Tibial nerve (tissue), 4 donors: ENCODE measurements around the gene TRIM56. TPM values are rescaled to one million over a fixed set of nuclear protein-coding genes. Genes with fewer than 3 reads are reported as not detected.
"Not testable (repeated sequence)": the region's sequence is repeated elsewhere in the genome, so short reads cannot be mapped to it uniquely, and the experiment has no call there.

Experiments
- DNase-seq, 2 donors: peaks; one replicate each; pipeline ENCODE4 v3.0.0-alpha.2; 2019; ENCODE audit warnings: low spot score in 2 of 2
- H3K27ac ChIP-seq, 4 donors: fragments of 200-600 bp; sonication (generic) in 3 of 4; one replicate each; pipeline ENCODE4 v1.5.1; 2017 to 2019; ENCODE audit warnings: mild to moderate bottlenecking in 1 of 4
- H3K27me3 ChIP-seq, 2 donors: fragments of 200-600 bp; sonication (generic) in 1 of 2; one replicate each; pipeline versions ENCODE4 v1.5.1 to v1.6.0; 2017 to 2019
- H3K36me3 ChIP-seq, 3 donors: fragments of 200-600 bp; sonication (generic); one replicate each; pipeline ENCODE4 v1.5.1; 2018 to 2019
- H3K4me1 ChIP-seq, 4 donors: fragments of 200-600 bp; sonication (generic) in 3 of 4; one replicate each; pipeline ENCODE4 v1.5.1; 2017 to 2019
- H3K4me3 ChIP-seq, 4 donors: fragments of 200-600 bp; sonication (generic) in 3 of 4; one replicate each; pipeline ENCODE4 v1.5.1; 2017 to 2019; ENCODE audit warnings: mild to moderate bottlenecking in 1 of 4, moderate library complexity in 1 of 4
- H3K9me3 ChIP-seq, 4 donors: fragments of 200-600 bp; sonication (generic) in 3 of 4; one replicate each; pipeline ENCODE4 v1.5.1; 2017 to 2019
- EP300 ChIP-seq, 2 donors: sonication (generic); formaldehyde crosslinking; IDR thresholded peaks; one replicate each; pipeline ENCODE4 v1.6.1; 2017; ENCODE audit warnings: antibody characterized with exemption in 2 of 2, mild to moderate bottlenecking in 1 of 2
- POLR2A ChIP-seq, 2 donors: fragments of 450-650 bp; IDR thresholded peaks; one replicate each; pipeline ENCODE4 v1.6.1; 2017; ENCODE audit warnings: antibody characterized with exemption in 2 of 2, mild to moderate bottlenecking in 2 of 2, moderate library complexity in 2 of 2
- WGBS, 2 donors: methylation state at CpG; one replicate each; pipeline ENCODE4 v1.1.5; 2018; 5-methylcytosine and 5-hydroxymethylcytosine counted together
- total RNA-seq, 4 donors: library from RNA; depleted of rRNA; stranded (reverse); fragments of >200 nt; gene quantifications; one replicate each; pipeline ENCODE4 v1.1.0, GENCODE V29; 2016
- TF ChIP-seq, protein P1 (sequence below), 5 experiments: fragments of 200-600 bp in 3 of 5; fragments of 450-650 bp in 2 of 5; sonication (generic) in 3 of 5; IDR thresholded peaks; one replicate each; pipeline ENCODE4 v1.5.1; 2016 to 2019; ENCODE audit warnings: antibody characterized with exemption in 5 of 5, mild to moderate bottlenecking in 3 of 5, moderate library complexity in 2 of 5

Gene TRIM56
- total RNA-seq, 4 donors from 2014 or later, result 18.6 to 32.4 (median 29.5) TPM

DNA sequence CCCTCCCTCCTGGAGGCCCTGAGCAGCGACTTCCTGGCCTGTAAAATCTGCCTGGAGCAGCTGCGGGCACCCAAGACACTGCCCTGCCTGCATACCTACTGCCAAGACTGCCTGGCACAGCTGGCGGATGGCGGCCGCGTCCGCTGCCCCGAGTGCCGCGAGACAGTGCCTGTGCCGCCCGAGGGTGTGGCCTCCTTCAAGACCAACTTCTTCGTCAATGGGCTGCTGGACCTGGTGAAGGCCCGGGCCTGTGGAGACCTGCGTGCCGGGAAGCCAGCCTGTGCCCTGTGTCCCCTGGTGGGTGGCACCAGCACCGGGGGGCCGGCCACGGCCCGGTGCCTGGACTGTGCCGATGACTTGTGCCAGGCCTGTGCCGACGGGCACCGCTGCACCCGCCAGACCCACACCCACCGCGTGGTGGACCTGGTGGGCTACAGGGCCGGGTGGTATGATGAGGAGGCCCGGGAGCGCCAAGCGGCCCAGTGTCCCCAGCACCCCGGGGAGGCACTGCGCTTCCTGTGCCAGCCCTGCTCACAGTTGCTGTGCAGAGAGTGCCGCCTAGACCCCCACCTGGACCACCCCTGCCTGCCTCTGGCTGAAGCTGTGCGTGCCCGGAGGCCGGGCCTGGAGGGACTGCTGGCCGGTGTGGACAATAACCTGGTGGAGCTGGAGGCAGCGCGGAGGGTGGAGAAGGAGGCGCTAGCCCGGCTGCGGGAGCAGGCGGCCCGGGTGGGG, 2.2 kb downstream of the TRIM56 start:
- H3K27ac ChIP-seq, result no peak overlapping the region
- WGBS, 2 donors, result 95 to 96% methylated on average over 16 to 30 of the region's 45 CpGs
- H3K4me3 ChIP-seq, result no peak overlapping the region
- DNase-seq, result no peak
- peaks cover 0 to 39% (median 10%) of the 10 kb centered on the region in 4 donors for H3K4me1 ChIP-seq
- no peaks in the 10 kb centered on the region for H3K27me3 ChIP-seq
- TF ChIP-seq, protein P1, sequence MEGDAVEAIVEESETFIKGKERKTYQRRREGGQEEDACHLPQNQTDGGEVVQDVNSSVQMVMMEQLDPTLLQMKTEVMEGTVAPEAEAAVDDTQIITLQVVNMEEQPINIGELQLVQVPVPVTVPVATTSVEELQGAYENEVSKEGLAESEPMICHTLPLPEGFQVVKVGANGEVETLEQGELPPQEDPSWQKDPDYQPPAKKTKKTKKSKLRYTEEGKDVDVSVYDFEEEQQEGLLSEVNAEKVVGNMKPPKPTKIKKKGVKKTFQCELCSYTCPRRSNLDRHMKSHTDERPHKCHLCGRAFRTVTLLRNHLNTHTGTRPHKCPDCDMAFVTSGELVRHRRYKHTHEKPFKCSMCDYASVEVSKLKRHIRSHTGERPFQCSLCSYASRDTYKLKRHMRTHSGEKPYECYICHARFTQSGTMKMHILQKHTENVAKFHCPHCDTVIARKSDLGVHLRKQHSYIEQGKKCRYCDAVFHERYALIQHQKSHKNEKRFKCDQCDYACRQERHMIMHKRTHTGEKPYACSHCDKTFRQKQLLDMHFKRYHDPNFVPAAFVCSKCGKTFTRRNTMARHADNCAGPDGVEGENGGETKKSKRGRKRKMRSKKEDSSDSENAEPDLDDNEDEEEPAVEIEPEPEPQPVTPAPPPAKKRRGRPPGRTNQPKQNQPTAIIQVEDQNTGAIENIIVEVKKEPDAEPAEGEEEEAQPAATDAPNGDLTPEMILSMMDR (IDR thresholded peaks at IDR 0.05), result no peak
- TF ChIP-seq EP300 (IDR thresholded peaks at IDR 0.05), result no peak
- no peak for TF ChIP-seq POLR2A (IDR thresholded peaks at IDR 0.05)
- H3K36me3 ChIP-seq, result peaks cover 0 to 57% (median 22%) of the 10 kb centered on the region in 3 donors
- no peaks in the 10 kb centered on the region for H3K9me3 ChIP-seq

DNA sequence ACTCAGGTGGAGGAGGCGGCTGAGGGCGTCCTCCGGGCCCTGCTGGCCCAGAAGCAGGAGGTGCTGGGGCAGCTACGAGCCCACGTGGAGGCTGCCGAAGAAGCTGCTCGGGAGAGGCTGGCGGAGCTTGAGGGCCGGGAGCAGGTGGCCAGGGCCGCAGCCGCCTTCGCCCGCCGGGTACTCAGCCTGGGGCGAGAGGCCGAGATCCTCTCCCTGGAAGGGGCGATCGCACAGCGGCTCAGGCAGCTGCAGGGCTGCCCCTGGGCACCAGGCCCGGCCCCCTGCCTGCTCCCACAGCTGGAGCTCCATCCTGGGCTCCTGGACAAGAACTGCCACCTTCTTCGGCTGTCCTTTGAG, 2.8 kb downstream of the TRIM56 start:
- H3K4me3 ChIP-seq, result no peak overlapping the region
- WGBS, 2 donors, result 93 to 94% methylated on average over 12 to 21 of the region's 21 CpGs

GRCh38 chr7:101088858-101089529, 3.7 kb downstream of the TRIM56 start:
- WGBS, 2 donors, result 94 to 95% methylated on average over 30 to 32 of the region's 41 CpGs
- TF ChIP-seq POLR2A (IDR thresholded peaks at IDR 0.05) (no peak), EP300 (IDR thresholded peaks at IDR 0.05) (no peak)
- TF ChIP-seq, protein P1 (IDR thresholded peaks at IDR 0.05), result no peak
- no peaks in the 10 kb centered on the region for H3K27me3 ChIP-seq
- H3K4me3 ChIP-seq, result no peak overlapping the region
- H3K4me1 ChIP-seq, result peaks cover 0 to 46% (median 12%) of the 10 kb centered on the region in 4 donors
- H3K27ac ChIP-seq, result no peak overlapping the region
- H3K36me3 ChIP-seq, result peaks cover 0 to 57% (median 22%) of the 10 kb centered on the region in 3 donors
- DNase-seq, result no peak
- no peaks in the 10 kb centered on the region for H3K9me3 ChIP-seq

More for the DNA sequence above, 2.8 kb downstream of the TRIM56 start:
- Histone ChIP-seq H3K36me3 (peaks cover 0 to 57% (median 22%) of the 10 kb centered on the region in 3 donors), H3K27ac (no peak overlapping the region), H3K4me1 (peaks cover 0 to 39% (median 10%) of the 10 kb centered on the region in 4 donors), H3K9me3 (no peaks in the 10 kb centered on the region), H3K27me3 (no peaks in the 10 kb centered on the region)
- no peak for DNase-seq
- TF ChIP-seq EP300 (IDR thresholded peaks at IDR 0.05) (no peak), POLR2A (IDR thresholded peaks at IDR 0.05) (no peak)
- TF ChIP-seq, protein P1 (IDR thresholded peaks at IDR 0.05), result no peak

GRCh38 chr7:101089876-101090275, 4.6 kb downstream of the TRIM56 start:
- 94% methylated on average over 9 of the region's 9 CpGs for WGBS, 2 donors
- no peaks in the 10 kb centered on the region for H3K27me3 ChIP-seq
- H3K36me3 ChIP-seq, result peaks cover 0 to 57% (median 22%) of the 10 kb centered on the region in 3 donors
- no peak for DNase-seq
- H3K9me3 ChIP-seq, result no peaks in the 10 kb centered on the region
- peaks cover 0 to 52% (median 13%) of the 10 kb centered on the region in 4 donors for H3K4me1 ChIP-seq
- H3K27ac ChIP-seq, result no peak overlapping the region
- no peak overlapping the region for H3K4me3 ChIP-seq
- TF ChIP-seq, protein P1 (IDR thresholded peaks at IDR 0.05), result no peak
- TF ChIP-seq EP300 (IDR thresholded peaks at IDR 0.05) (no peak), POLR2A (IDR thresholded peaks at IDR 0.05) (no peak)

GRCh38 chr7:101092266-101092905, 7.1 kb downstream of the TRIM56 start:
- not testable (repeated sequence) for H3K27ac ChIP-seq

More at GRCh38 chr7:101092266-101092905, 7.1 kb downstream of the TRIM56 start:
- 81 to 84% methylated on average over 34 to 41 of the region's 53 CpGs for WGBS, 2 donors
- H3K9me3 ChIP-seq, H3K4me3 ChIP-seq, DNase-seq, H3K27me3 ChIP-seq: not testable (repeated sequence)
- Histone ChIP-seq H3K36me3 (peaks cover 0 to 50% (median 17%) of the 10 kb centered on the region in 3 donors), H3K4me1 (peaks cover 0 to 31% (median 4%) of the 10 kb centered on the region in 4 donors)
